Measurements from ENCODE around the gene ETV3.
"Not testable (repeated sequence)": the region's sequence is repeated elsewhere in the genome, so short reads cannot be mapped to it uniquely, and the experiment has no call there.

DNA sequence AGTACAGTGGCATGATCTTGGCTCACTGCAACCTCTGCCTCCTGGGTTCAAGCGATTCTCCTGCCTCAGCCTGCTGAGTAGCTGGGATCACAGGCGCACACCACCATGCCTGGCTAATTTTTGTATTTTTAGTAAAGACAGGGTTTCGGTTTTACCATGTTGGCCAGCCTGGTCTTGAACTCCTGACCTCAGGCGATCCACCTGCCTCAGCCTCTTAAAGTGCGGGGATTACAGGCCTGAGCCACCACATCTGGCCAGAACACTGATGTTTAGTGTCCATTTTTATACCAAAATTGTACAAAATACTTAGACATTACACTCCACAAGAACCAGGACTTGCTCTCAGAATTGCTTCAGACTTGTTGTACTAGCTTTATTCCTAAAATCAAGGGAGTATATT, 44.2 kb upstream of the ETV3 start:
- TF ChIP-seq EZH2 (IDR thresholded peaks at IDR 0.05; ENCODE audit: insufficient read depth, poor library complexity, severe bottlenecking); EZH2phosphoT487 (IDR thresholded peaks at IDR 0.05; ENCODE audit: insufficient read depth, low read depth): not testable (repeated sequence)

Data from GM23248 (cell line).